Measurements from ENCODE around the gene TFDP3.

DNA sequence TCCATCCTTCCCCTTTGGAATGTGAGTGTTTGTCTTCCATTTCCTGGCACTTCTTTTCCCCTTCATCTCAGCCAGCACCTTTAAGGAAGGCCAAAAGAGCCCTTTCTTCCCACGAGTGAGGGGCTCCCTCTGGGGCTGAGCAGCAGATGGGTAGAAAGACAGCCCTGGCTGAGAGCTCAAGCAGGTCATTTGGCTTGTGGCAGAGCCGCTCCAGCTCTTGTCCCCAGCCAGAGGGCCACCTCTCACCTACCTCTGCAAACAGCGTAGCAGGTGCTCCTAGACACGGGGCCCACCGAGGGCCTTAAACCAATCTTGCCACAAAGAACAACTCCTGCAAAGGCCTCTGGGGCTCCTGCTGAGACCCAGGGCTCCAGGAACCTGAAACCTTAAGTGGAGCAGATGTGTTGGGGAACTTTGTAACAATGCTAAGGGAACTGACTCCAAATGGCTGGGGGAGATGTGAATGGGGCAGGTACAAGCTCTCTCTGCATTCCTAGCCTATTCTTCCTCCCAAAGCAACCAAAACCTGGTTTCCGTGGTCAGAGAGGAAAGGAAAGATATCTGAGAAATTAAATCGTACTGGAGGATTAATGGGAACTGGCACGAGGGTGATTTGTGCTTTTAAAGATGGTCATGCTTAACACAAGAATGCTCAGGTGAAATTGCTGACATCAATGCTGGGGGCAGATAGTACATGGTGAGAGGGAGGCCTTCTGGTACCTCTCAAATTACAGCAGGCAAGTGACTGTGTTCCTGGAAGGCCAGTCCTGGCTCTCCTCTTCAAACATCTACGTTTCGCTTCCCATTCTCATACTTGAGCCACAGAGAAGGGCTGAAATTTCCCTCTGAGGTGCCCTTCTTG is 27.0 kb downstream of the TFDP3 start:
- TF ChIP-seq, protein P1, sequence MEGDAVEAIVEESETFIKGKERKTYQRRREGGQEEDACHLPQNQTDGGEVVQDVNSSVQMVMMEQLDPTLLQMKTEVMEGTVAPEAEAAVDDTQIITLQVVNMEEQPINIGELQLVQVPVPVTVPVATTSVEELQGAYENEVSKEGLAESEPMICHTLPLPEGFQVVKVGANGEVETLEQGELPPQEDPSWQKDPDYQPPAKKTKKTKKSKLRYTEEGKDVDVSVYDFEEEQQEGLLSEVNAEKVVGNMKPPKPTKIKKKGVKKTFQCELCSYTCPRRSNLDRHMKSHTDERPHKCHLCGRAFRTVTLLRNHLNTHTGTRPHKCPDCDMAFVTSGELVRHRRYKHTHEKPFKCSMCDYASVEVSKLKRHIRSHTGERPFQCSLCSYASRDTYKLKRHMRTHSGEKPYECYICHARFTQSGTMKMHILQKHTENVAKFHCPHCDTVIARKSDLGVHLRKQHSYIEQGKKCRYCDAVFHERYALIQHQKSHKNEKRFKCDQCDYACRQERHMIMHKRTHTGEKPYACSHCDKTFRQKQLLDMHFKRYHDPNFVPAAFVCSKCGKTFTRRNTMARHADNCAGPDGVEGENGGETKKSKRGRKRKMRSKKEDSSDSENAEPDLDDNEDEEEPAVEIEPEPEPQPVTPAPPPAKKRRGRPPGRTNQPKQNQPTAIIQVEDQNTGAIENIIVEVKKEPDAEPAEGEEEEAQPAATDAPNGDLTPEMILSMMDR (IDR thresholded peaks at IDR 0.05; ENCODE audit: insufficient read depth, low read length, poor library complexity, severe bottlenecking): no peak
- TF ChIP-seq EZH2phosphoT487 (conservative IDR thresholded peaks at IDR 0.05; ENCODE audit: low read length): no peak
